Ishikawa (cell line): ENCODE data around the gene IER5L.

ENCODE experiments used
- CEBPB ChIP-seq: IDR thresholded peaks from 2 replicates; pipeline ENCODE4 v1.6.1; 2012
- CREB1 ChIP-seq: IDR thresholded peaks from 2 replicates; pipeline ENCODE4 v1.6.1; 2012; ENCODE audit warnings: low read depth
- EGR1 ChIP-seq: IDR thresholded peaks from 2 replicates; pipeline ENCODE4 v1.6.1; 2012
- EP300 ChIP-seq: IDR thresholded peaks from 2 replicates; pipeline ENCODE4 v1.6.1; 2012; ENCODE audit warnings: borderline replicate concordance
- FOXM1 ChIP-seq: IDR thresholded peaks from 2 replicates; pipeline ENCODE4 v1.6.1; 2012; ENCODE audit warnings: low read depth, borderline replicate concordance
- NFIC ChIP-seq: IDR thresholded peaks from 2 replicates; pipeline ENCODE4 v1.6.1; 2012
- RAD21 ChIP-seq: IDR thresholded peaks from 2 replicates; pipeline ENCODE4 v1.6.1; 2012; ENCODE audit warnings: low read depth
- TAF1 ChIP-seq: IDR thresholded peaks from 2 replicates; pipeline ENCODE4 v1.6.1; 2012; ENCODE audit warnings: low read depth, mild to moderate bottlenecking
- TCF12 ChIP-seq: IDR thresholded peaks from 2 replicates; pipeline ENCODE4 v1.6.1; 2012; ENCODE audit warnings: low read depth
- TEAD4 ChIP-seq: IDR thresholded peaks from 2 replicates; pipeline ENCODE4 v1.6.1; 2012
- YY1 ChIP-seq: IDR thresholded peaks from 2 replicates; pipeline ENCODE4 v1.6.1; 2012; ENCODE audit warnings: low read depth
- ZBTB7A ChIP-seq: IDR thresholded peaks from 2 replicates; pipeline ENCODE4 v1.6.1; 2012; ENCODE audit warnings: low read depth
- TF ChIP-seq, protein P1 (sequence below): IDR thresholded peaks from 2 replicates; pipeline ENCODE4 v1.6.1; 2012
- TF ChIP-seq, protein P2 (sequence below): IDR thresholded peaks from 2 replicates; pipeline ENCODE4 v1.6.1; 2012; ENCODE audit warnings: low read depth, mild to moderate bottlenecking
- TF ChIP-seq, protein P3 (sequence below): IDR thresholded peaks from 2 replicates; pipeline ENCODE4 v1.6.1; 2012

IER5L gene

DNA sequence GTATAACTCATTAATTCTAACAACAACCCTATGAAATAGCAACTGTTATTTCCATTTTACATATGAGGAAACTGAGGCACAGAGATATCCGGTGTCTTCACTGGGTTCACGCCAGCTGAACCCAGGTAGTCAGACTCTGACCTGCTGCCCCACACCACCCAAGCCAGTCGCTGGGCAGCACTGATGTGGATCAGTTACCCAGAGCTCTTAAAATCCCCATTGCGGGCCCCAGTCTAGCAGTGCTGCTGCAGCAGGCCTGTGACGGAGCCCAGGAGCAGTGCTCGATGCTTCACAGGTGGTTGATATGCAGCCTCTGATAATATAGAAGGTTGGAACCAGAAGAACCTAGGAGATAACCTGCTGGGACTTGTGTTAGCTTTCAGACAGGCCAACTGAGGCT is 42.6 kb downstream of the IER5L start:
- no peak for TF ChIP-seq CEBPB
- no peak for TF ChIP-seq CREB1
- TF ChIP-seq, protein P1, sequence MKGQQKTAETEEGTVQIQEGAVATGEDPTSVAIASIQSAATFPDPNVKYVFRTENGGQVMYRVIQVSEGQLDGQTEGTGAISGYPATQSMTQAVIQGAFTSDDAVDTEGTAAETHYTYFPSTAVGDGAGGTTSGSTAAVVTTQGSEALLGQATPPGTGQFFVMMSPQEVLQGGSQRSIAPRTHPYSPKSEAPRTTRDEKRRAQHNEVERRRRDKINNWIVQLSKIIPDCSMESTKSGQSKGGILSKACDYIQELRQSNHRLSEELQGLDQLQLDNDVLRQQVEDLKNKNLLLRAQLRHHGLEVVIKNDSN, result no peak
- no peak for TF ChIP-seq ZBTB7A
- no peak for TF ChIP-seq TEAD4
- TF ChIP-seq, protein P2, sequence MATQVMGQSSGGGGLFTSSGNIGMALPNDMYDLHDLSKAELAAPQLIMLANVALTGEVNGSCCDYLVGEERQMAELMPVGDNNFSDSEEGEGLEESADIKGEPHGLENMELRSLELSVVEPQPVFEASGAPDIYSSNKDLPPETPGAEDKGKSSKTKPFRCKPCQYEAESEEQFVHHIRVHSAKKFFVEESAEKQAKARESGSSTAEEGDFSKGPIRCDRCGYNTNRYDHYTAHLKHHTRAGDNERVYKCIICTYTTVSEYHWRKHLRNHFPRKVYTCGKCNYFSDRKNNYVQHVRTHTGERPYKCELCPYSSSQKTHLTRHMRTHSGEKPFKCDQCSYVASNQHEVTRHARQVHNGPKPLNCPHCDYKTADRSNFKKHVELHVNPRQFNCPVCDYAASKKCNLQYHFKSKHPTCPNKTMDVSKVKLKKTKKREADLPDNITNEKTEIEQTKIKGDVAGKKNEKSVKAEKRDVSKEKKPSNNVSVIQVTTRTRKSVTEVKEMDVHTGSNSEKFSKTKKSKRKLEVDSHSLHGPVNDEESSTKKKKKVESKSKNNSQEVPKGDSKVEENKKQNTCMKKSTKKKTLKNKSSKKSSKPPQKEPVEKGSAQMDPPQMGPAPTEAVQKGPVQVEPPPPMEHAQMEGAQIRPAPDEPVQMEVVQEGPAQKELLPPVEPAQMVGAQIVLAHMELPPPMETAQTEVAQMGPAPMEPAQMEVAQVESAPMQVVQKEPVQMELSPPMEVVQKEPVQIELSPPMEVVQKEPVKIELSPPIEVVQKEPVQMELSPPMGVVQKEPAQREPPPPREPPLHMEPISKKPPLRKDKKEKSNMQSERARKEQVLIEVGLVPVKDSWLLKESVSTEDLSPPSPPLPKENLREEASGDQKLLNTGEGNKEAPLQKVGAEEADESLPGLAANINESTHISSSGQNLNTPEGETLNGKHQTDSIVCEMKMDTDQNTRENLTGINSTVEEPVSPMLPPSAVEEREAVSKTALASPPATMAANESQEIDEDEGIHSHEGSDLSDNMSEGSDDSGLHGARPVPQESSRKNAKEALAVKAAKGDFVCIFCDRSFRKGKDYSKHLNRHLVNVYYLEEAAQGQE, result no peak

DNA sequence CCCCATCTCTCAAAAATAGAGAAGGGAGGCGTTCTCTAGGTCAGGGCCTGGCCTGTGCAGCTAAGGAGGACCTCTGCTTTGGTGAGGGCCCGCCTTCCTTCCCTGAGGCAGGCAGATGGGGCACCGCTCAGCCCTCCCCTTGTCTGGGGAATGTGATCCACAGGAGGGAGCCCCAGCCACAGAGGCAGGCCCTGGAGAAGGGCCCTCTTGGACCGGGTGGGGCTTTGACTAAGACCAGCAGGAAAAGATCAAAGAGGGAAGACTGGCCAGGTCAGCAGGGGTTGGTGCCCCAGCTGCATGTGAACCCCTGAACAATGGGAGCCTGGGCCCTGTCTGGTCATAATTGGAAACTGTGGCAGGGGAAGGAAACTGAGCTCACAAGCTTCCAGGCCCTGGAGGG is 45.0 kb downstream of the IER5L start:
- TF ChIP-seq, protein P1, result no peak
- TF ChIP-seq EP300 (no peak), FOXM1 (no peak), RAD21 (no peak), TCF12 (no peak)
- TF ChIP-seq, protein P2, result no peak

DNA sequence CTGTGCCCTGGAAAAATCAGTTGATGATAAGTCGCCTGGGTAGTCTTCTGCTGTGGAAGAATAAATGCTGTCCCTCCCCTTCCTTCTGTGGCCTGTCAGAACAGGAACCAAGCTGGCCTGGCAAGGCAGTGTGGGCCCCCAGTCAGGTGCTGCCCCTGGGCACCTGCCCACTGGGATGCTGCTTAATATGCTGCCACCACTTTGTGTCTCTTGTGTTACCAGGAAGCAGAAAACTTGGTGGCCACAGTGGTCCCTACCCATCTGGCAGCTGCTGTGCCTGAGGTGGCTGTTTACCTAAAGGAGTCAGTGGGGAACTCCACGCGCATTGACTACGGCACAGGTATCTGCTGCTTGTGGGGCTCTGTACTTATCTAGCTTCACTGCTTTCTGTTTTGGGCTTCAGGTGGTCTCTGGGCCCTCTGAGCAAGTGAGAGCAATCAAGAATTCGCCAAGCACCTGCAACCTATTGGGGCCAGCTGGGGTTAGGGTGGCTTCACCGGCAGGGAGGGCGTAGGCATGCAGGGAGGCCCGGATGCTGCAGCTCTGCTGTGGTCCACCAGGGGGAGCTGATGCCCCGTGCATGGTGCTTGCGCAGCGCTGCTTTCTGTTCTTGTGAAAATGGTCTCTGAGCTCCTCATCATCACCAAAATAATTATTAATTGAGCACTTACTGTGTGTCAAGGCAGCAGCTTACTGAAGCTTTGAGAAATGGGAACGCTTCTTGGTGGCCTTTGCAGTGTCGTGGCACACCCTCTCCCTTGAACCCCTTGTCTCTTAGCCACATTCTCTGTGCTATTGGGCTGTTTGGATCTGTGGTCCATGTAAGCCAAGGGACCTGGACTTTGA is 46.5 kb downstream of the IER5L start:
- TF ChIP-seq TCF12, result no peak
- peak; percentile 85 for TF ChIP-seq RAD21

DNA sequence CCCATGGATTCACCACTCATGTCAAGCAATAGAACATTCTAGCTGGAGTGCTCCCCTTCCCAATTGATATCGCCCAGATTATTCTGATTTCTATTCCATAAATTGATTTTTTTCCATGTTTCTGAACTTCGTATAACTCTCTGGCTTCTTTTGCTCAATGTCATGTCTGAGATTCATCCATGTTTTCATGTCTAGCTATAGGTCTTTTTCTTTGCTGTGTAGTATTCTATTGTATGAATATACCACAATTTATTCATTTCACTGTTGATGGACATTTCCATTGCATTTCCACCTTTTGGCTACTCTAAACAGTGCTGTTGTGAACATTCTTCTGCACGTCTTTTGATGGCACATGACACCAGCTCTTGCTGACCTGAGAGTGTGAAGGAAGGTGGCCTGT is 47.3 kb downstream of the IER5L start:
- TF ChIP-seq FOXM1 (no peak), EP300 (no peak), NFIC (no peak), YY1 (no peak), TAF1 (no peak), CEBPB (no peak), RAD21 (no peak), TCF12 (no peak)
- TF ChIP-seq, protein P3, sequence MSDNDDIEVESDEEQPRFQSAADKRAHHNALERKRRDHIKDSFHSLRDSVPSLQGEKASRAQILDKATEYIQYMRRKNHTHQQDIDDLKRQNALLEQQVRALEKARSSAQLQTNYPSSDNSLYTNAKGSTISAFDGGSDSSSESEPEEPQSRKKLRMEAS, result no peak
- TF ChIP-seq, protein P1, result no peak

DNA sequence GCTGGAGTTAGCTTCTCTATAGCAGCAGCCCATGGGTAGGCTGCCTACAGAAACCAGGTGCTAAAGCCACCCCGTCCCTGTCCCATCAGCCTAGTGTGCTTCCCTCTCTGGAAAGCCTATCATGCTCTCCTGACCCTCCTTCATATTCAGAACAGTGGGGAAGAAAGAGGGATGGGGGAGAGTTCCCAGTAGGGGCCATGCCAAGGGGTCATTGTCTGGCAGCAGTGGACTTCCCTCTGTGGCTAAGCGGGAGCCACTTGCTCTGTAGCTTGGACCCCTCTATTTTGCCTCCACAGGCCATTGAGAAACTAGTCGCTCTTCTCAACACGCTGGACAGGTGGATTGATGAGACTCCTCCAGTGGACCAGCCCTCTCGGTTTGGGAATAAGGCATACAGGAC is 49.4 kb downstream of the IER5L start:
- TF ChIP-seq ZBTB7A, result no peak
- no peak for TF ChIP-seq EP300
- TF ChIP-seq, protein P1, result no peak
- TF ChIP-seq CEBPB, result no peak
- TF ChIP-seq TAF1, result no peak
- TF ChIP-seq EGR1, result no peak
- no peak for TF ChIP-seq RAD21
- TF ChIP-seq NFIC, result no peak
- no peak for TF ChIP-seq TCF12
- TF ChIP-seq, protein P2, result no peak
- no peak for TF ChIP-seq YY1
- no peak for TF ChIP-seq TEAD4
- TF ChIP-seq, protein P3, result no peak
- TF ChIP-seq CREB1, result no peak
- TF ChIP-seq FOXM1, result no peak
